MM.1S (cell line): ENCODE data around the gene INPP4B.

ENCODE experiments used
- DNase-seq: peaks from one replicate; pipeline ENCODE4 v3.0.0-alpha.2; 2015
- H2AFZ ChIP-seq: fragments of 300-600 bp; sonication (generic); 2 replicates; pipeline ENCODE4 v1.6.0; 2016; ENCODE audit warnings: antibody characterized with exemption, low read length
- H3F3A ChIP-seq: fragments of 300-600 bp; sonication (generic); 2 replicates; pipeline ENCODE4 v1.6.1; 2016; ENCODE audit warnings: mild to moderate bottlenecking, antibody characterized with exemption, low read length, moderate library complexity, mixed read lengths; ENCODE audit not compliant: insufficient read depth
- H3K27ac ChIP-seq: fragments of 300-600 bp; sonication (generic); 2 replicates; pipeline ENCODE4 v1.5.1; 2016; ENCODE audit warnings: mild to moderate bottlenecking, low read length
- H3K27me3 ChIP-seq: fragments of 300-600 bp; sonication (generic); replicated peaks from 2 replicates; pipeline ENCODE4 v1.6.0; 2016; ENCODE audit warnings: low read length; ENCODE audit not compliant: insufficient read depth
- H3K36me3 ChIP-seq: fragments of 300-600 bp; sonication (generic); replicated peaks from 2 replicates; pipeline ENCODE4 v1.6.1; 2016; ENCODE audit warnings: mild to moderate bottlenecking, low read length, mixed read lengths; ENCODE audit not compliant: insufficient read depth
- H3K4me1 ChIP-seq: fragments of 300-600 bp; sonication (generic); 2 replicates; pipeline ENCODE4 v1.6.1; 2016; ENCODE audit warnings: low read length, mixed read lengths
- H3K4me2 ChIP-seq: fragments of 300-600 bp; sonication (generic); 2 replicates; pipeline ENCODE4 v1.6.0; 2016; ENCODE audit warnings: low read depth, low read length
- H3K4me3 ChIP-seq: fragments of 300-600 bp; sonication (generic); 2 replicates; pipeline ENCODE4 v1.5.1; 2016; ENCODE audit warnings: low read length, mixed read lengths
- H3K79me2 ChIP-seq: fragments of 300-600 bp; sonication (generic); 2 replicates; pipeline ENCODE4 v1.6.1; 2016; ENCODE audit warnings: mixed run types, low read length, mixed read lengths
- H3K9ac ChIP-seq: fragments of 300-600 bp; sonication (generic); 2 replicates; pipeline ENCODE4 v1.6.1; 2016; ENCODE audit warnings: low read length, mixed read lengths
- H3K9me2 ChIP-seq: fragments of 300-600 bp; sonication (generic); replicated peaks from 2 replicates; pipeline ENCODE4 v1.6.1; 2016; ENCODE audit warnings: mild to moderate bottlenecking, low read length, mixed read lengths; ENCODE audit not compliant: insufficient read depth
- H3K9me3 ChIP-seq: fragments of 300-600 bp; sonication (generic); replicated peaks from 2 replicates; pipeline ENCODE4 v1.6.1; 2016; ENCODE audit warnings: mild to moderate bottlenecking, low read length, mixed read lengths; ENCODE audit not compliant: insufficient read depth
- H4K20me1 ChIP-seq: fragments of 300-600 bp; sonication (generic); 2 replicates; pipeline ENCODE4 v1.6.1; 2016; ENCODE audit warnings: mild to moderate bottlenecking, low read length, moderate library complexity, mixed read lengths; ENCODE audit not compliant: insufficient read depth
- EZH2 ChIP-seq: fragments of 300-600 bp; sonication (generic); optimal IDR thresholded peaks from 2 replicates; pipeline ENCODE3; 2017; ENCODE audit warnings: low read depth, mild to moderate bottlenecking, antibody characterized with exemption, low read length, mixed read lengths
- EZH2phosphoT487 ChIP-seq: fragments of 300-600 bp; sonication (generic); IDR thresholded peaks from 2 replicates; pipeline ENCODE4 v1.6.1; 2018; ENCODE audit warnings: antibody characterized with exemption, low read length
- TF ChIP-seq, protein P1 (sequence below): fragments of 300-600 bp; sonication (generic); IDR thresholded peaks from 2 replicates; pipeline ENCODE4 v1.5.1; 2016; ENCODE audit warnings: antibody characterized with exemption, low read length, mixed read lengths

Gene INPP4B

DNA sequence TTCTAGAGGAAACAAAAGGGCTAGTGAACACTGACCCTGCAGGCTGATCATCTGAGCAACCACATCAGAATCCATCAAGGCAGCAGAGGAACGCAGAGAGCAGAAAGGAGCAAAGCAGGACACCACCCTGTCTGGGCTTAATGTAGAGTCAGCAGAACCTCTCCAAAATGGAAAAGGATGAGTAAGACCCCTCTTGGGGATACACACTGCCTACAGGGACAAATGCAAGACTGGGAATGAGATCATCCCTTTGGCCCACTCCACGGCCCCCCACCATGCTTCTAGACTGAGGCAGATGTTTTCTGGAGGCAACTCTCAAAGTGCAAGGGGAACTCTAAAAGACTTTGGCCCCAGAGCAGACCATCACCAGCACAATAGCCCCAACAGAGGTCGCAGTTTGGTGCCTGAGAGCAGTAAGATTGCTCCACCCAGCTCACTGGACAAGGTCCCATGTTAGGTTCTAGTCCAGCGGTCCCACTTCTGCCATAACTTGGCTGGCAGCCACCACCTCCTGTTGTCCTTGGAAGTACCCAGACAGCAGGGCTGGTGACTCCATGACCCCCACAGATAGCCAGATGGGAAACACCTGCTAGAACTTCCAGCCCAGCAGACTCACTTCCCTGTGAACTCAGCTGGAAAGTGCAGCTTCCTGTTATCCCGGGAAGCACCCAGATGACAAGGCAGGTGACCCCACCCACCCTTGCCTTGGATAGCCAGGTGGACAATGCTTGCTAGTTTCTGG lies 372.7 kb downstream of the INPP4B start:
- Histone ChIP-seq H4K20me1 (no peaks in the 10 kb centered on the region), H3F3A (peaks cover 22% of the 10 kb centered on the region), H3K36me3 (no peaks in the 10 kb centered on the region), H3K79me2 (no peaks in the 10 kb centered on the region), H3K27ac (peak overlapping the region; percentile 80; the same call in 1 of the 2 replicates), H3K4me1 (peaks cover 28% of the 10 kb centered on the region), H3K9me3 (no peaks in the 10 kb centered on the region), H3K27me3 (no peaks in the 10 kb centered on the region), H3K4me3 (peak overlapping the region; percentile 34; the same call in 1 of the 2 replicates), H3K9ac (no peak overlapping the region), H3K4me2 (peak overlapping the region; percentile 92), H3K9me2 (no peaks in the 10 kb centered on the region), H2AFZ (peak overlapping the region; percentile 48; the same call in 1 of the 2 replicates)
- TF ChIP-seq EZH2 = no peak
- TF ChIP-seq EZH2phosphoT487 = no peak
- TF ChIP-seq, protein P1, sequence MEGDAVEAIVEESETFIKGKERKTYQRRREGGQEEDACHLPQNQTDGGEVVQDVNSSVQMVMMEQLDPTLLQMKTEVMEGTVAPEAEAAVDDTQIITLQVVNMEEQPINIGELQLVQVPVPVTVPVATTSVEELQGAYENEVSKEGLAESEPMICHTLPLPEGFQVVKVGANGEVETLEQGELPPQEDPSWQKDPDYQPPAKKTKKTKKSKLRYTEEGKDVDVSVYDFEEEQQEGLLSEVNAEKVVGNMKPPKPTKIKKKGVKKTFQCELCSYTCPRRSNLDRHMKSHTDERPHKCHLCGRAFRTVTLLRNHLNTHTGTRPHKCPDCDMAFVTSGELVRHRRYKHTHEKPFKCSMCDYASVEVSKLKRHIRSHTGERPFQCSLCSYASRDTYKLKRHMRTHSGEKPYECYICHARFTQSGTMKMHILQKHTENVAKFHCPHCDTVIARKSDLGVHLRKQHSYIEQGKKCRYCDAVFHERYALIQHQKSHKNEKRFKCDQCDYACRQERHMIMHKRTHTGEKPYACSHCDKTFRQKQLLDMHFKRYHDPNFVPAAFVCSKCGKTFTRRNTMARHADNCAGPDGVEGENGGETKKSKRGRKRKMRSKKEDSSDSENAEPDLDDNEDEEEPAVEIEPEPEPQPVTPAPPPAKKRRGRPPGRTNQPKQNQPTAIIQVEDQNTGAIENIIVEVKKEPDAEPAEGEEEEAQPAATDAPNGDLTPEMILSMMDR = no peak
- DNase-seq = no peak

DNA sequence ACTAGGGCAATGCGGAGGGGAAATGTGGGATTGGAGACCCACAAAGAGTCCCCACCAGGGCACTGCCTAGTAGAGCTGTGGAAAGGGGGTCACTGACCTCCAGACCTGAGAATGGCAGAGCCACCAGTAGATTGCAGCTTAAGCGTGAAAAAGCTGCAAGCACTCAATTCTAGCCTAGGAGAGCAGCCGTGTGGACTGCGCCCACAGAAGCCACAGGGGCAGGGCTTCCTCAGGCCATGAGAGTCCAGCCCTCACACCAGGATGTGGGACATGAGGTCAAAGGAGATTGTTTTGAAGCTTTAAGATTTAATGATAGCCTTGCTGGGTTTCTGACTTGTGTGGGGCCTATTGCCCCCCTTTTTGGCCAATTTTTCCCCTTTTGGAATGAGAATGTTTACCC lies 379.0 kb downstream of the INPP4B start:
- Histone ChIP-seq H3K9ac (no peak overlapping the region), H3K4me3 (no peak overlapping the region), H4K20me1 (no peaks in the 10 kb centered on the region), H2AFZ (no peak overlapping the region), H3K36me3 (no peaks in the 10 kb centered on the region), H3K79me2 (no peaks in the 10 kb centered on the region), H3K27ac (no peak overlapping the region), H3F3A (no peaks in the 10 kb centered on the region), H3K9me3 (no peaks in the 10 kb centered on the region), H3K4me2 (no peak overlapping the region), H3K9me2 (no peaks in the 10 kb centered on the region), H3K4me1 (no peaks in the 10 kb centered on the region), H3K27me3 (no peaks in the 10 kb centered on the region)
- DNase-seq = no peak
- TF ChIP-seq, protein P1 = no peak
- TF ChIP-seq EZH2phosphoT487 = no peak
- no peak for TF ChIP-seq EZH2

DNA sequence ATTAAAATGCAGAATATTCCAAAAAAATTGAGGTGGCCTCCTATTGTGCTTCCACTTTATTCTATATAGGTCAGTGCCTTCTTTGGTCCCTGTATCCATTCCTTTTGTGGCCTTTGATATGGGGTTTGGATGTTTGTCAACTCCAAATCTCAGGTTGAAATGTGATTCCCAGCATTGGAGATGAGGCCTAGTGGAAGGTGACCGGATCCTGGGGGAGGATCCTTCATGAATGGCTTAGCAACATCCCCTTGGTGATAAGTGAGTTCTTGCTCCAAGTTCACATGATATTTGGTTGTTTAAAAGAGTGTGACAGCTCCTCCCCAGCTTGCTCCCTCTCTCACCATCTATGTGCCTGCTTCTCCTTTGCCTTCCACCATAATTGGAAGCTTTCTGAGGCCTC lies 380.6 kb downstream of the INPP4B start:
- Histone ChIP-seq H3K27ac (no peak overlapping the region), H3K79me2 (no peaks in the 10 kb centered on the region), H3K36me3 (no peaks in the 10 kb centered on the region), H3K9me2 (no peaks in the 10 kb centered on the region), H3K4me1 (no peaks in the 10 kb centered on the region), H3F3A (no peaks in the 10 kb centered on the region), H3K27me3 (no peaks in the 10 kb centered on the region), H2AFZ (no peak overlapping the region), H3K9ac (no peak overlapping the region), H4K20me1 (no peaks in the 10 kb centered on the region), H3K9me3 (no peaks in the 10 kb centered on the region), H3K4me3 (no peak overlapping the region), H3K4me2 (no peak overlapping the region)
- no peak for DNase-seq
- TF ChIP-seq EZH2phosphoT487 = no peak

DNA sequence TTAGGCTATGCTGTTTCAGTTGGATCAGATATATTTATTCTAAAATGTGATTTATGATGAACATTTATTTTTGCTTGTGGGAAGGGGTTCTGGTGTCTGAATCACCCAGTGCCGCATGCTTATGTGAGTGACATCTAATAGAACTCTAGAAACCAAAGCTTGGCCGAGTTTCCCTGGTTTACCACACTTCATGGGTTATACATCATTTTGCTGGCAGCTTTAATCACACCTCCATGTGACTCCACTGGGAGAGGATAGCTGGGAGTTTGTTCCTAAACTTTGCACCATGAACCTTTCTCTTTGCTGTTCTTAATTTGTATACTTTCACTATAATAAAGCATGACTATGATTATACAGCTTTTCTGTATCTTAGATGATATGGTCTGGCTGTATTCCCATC lies 382.9 kb downstream of the INPP4B start:
- Histone ChIP-seq H3K27ac (no peak overlapping the region), H4K20me1 (no peaks in the 10 kb centered on the region), H3K9me3 (no peaks in the 10 kb centered on the region), H3K4me1 (no peaks in the 10 kb centered on the region), H3K9ac (no peak overlapping the region), H3K4me2 (no peak overlapping the region), H3K27me3 (no peaks in the 10 kb centered on the region), H3K79me2 (no peaks in the 10 kb centered on the region), H3K9me2 (no peaks in the 10 kb centered on the region), H2AFZ (no peak overlapping the region), H3K4me3 (no peak overlapping the region), H3K36me3 (no peaks in the 10 kb centered on the region), H3F3A (no peaks in the 10 kb centered on the region)
- no peak for TF ChIP-seq EZH2
- TF ChIP-seq EZH2phosphoT487 = no peak
- TF ChIP-seq, protein P1 = no peak
- no peak for DNase-seq
